HFF-Myc (cell line): Measurements from ENCODE around the gene DISP3.

Experiments used
- DNase-seq: peaks from one replicate; pipeline ENCODE4 v3.0.0-alpha.2; 2011; ENCODE audit warnings: low read depth; ENCODE audit errors: extremely low read depth
- H3K4me3 ChIP-seq: replicated peaks from 2 replicates; pipeline ENCODE4 v1.5.1; 2011; ENCODE audit warnings: low read depth, mild to moderate bottlenecking, control low read depth, low read length
- CTCF ChIP-seq: IDR thresholded peaks from 2 replicates; pipeline ENCODE4 v1.5.1; 2012; ENCODE audit warnings: mild to moderate bottlenecking, low read depth, low read length, control low read depth; ENCODE audit errors: missing control alignments

Gene DISP3

GRCh38 chr1:11493972-11494655 is 15.2 kb downstream of the DISP3 start:
- no peak for TF ChIP-seq CTCF
- DNase-seq = no peak
- no peak overlapping the region for H3K4me3 ChIP-seq

DNA sequence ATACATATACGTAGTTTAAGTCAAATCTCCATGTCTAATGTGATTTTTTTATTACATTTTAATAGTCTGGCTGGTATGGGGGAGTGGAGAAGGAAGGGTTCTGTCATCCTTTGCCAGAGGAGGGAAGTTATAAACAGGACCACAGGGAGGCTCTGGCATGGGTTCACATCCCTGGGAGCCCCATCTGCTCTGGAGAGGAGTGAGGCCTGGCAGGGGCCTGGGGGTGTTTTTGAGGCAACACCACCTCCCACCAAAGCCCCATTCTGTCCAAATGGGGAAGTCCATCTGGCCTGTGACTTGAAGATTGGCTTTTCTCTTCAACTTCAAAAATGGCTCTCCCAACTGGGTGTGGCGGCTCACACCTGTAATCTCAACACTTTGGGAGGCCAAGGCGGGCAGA is 15.8 kb downstream of the DISP3 start:
- H3K4me3 ChIP-seq = no peak overlapping the region
- DNase-seq = no peak
- no peak for TF ChIP-seq CTCF

DNA sequence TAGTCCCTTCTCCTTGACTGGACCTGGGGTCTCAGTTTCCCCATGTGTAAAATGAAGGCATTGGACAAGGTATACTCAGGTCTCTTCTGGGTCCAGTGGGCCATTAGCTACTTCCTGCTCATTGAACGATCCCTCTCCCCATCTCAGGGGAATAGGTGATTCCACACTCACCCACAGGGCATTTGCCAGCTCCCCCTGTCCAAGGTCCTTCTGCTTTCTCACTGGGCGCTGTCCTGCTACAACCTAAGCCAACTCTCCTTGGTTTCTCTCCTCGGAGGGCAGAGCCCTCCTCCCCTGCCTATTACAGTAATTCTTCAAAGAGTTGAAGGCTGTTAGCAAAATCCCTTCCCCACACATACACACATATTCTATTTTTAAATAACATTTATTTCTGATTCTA is 16.6 kb downstream of the DISP3 start:
- DNase-seq = no peak
- no peak for TF ChIP-seq CTCF

DNA sequence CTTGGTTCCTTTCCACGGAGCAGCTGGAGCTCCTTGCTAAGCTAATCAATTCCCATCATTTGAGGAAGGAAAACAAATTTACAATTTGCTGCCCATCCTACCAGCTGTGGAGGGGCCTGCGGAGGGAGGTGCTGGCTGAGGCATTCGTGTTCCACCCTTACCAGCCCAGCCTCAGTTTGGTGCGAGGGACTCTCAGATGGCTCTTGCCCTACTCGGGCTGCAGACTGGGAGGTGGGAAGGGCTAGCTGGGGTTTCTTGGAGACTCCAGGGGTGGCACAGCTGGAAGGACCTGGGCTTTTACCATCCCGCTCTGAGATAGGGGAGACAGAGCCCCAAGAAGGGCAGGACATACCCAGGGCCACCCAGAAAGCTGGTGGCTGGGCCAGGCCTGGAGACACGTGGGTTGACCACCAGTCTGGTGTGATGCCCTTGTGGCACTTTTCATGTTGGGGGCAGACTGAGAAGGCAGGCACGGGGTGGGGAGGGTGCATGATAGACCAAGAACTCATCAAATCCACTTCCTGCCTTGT is 17.7 kb downstream of the DISP3 start:
- no peak for TF ChIP-seq CTCF
- H3K4me3 ChIP-seq = no peak overlapping the region
- no peak for DNase-seq

More for the DNA sequence above, 16.6 kb downstream of the DISP3 start:
- H3K4me3 ChIP-seq = no peak overlapping the region

GRCh38 chr1:11498956-11499594 is 20.1 kb downstream of the DISP3 start:
- no peak for DNase-seq
- no peak for TF ChIP-seq CTCF
- no peak overlapping the region for H3K4me3 ChIP-seq

- no peak for DNase-seq
- H3K4me3 ChIP-seq = no peak overlapping the region
- TF ChIP-seq CTCF = no peak
Measured at GRCh38 chr1:11499601-11500331, 20.8 kb downstream of the DISP3 start.
